Kidney (tissue), 14 donors: Measurements from ENCODE around the gene DNAJB1. TPM values are rescaled to one million over a fixed set of nuclear protein-coding genes. Genes with fewer than 3 reads are reported as not detected.

Experiments used
- DNase-seq, 5 donors: peaks; one replicate each; pipeline ENCODE4 v3.0.0-alpha.2; 2013 to 2020
- FAIRE-seq: peaks from 2 replicates; lab custom pipeline; 2012; peaks lifted over from hg19 to GRCh38; lab: Jason Lieb, UNC
- H3K27ac ChIP-seq, 2 donors: one replicate each; pipeline ENCODE4 v1.7.0; 2013; ENCODE audit warnings: low read depth in 2 of 2, low read length in 2 of 2, inconsistent platforms in 1 of 2
- H3K27me3 ChIP-seq: one replicate; pipeline ENCODE4 v1.7.1; 2013; ENCODE audit warnings: low read length, inconsistent platforms; ENCODE audit not compliant: control insufficient read depth, insufficient read depth
- H3K36me3 ChIP-seq, 3 donors: one replicate each; pipeline versions ENCODE4 v1.7.0 to v1.7.1; 2013; ENCODE audit warnings: low read length in 3 of 3, control low read depth in 1 of 3, inconsistent platforms in 1 of 3; ENCODE audit not compliant: insufficient read depth in 3 of 3, control insufficient read depth in 2 of 3
- H3K4me1 ChIP-seq, 3 donors: one replicate each; pipeline versions ENCODE4 v1.7.0 to v1.7.1; 2013; ENCODE audit warnings: low read length in 3 of 3, inconsistent platforms in 1 of 3, low read depth in 1 of 3; ENCODE audit not compliant: control insufficient read depth in 2 of 3, insufficient read depth in 2 of 3
- H3K4me3 ChIP-seq, 3 donors: one replicate each; pipeline versions ENCODE4 v1.7.0 to v1.8.1; 2013; ENCODE audit warnings: low read length in 3 of 3, control low read depth in 1 of 3, inconsistent platforms in 1 of 3
- H3K9ac ChIP-seq, 3 donors: one replicate each; pipeline versions ENCODE4 v1.7.0 to v1.7.1; 2013; ENCODE audit warnings: low read length in 3 of 3, control low read depth in 1 of 3, inconsistent platforms in 1 of 3
- H3K9me3 ChIP-seq, 3 donors: one replicate each; pipeline versions ENCODE4 v1.7.0 to v1.7.1; 2013; ENCODE audit warnings: low read length in 3 of 3, control low read depth in 1 of 3, inconsistent platforms in 1 of 3; ENCODE audit not compliant: control insufficient read depth in 2 of 3, insufficient read depth in 1 of 3
- CTCF ChIP-seq: IDR thresholded peaks from 3 replicates; pipeline ENCODE4 v1.5.1; 2012; ENCODE audit warnings: mild to moderate bottlenecking, moderate library complexity, borderline replicate concordance; ENCODE audit not compliant: insufficient read depth; ENCODE audit errors: extremely low read depth
- intact Hi-C: fragments of 100-400 bp; cut with DNase I; formaldehyde crosslinking; loops from one replicate; pipeline ENCODE4 v1.11.1; 2022
- polyA plus RNA-seq: library from polyadenylated mRNA; stranded (reverse); fragments of 350-450 nt; fragmentation: Illumina TruSeq; extraction: RNeasy Lipid Tissue Mini Kit (QIAGEN cat#74804); gene quantifications from one replicate; pipeline ENCODE4 v1.2.3, GENCODE V29; 2014; ENCODE audit warnings: low read depth, low replicate concordance; ENCODE audit not compliant: insufficient read depth
- total RNA-seq: library from RNA; stranded (reverse); fragmentation: NEBNext Ultra II Directional; extraction: Animal tissue kit (Norgen Biotek cat#: 25700); gene quantifications from one replicate; pipeline ENCODE4 v1.2.1, GENCODE V29; 2021
- donor health status: control.
- donor health status: control.
- donor health status: control.
- donor health status: control.
- donor health status: control.
- donor health status: DM: yes; HTN: yes; CAD: no.
- donor health status: Normal renal cell carcinoma (clear cell type).

DNAJB1 gene
- total and polyA plus RNA-seq, 2 donors from 2014 or later: 77.9 to 122 TPM

GRCh38 chr19:14555918-14556661 lies 37.9 kb upstream of the DNAJB1 start:
- Histone ChIP-seq H3K27me3 (no peaks in the 10 kb centered on the region), H3K4me1 (peaks cover 0 to 33% (median 24%) of the 10 kb centered on the region in 3 donors), H3K4me3 (peak overlapping the region in 1 of 3 donors; percentile 21), H3K9ac (peak overlapping the region in 1 of 3 donors; percentile 26), H3K9me3 (no peaks in the 10 kb centered on the region), H3K27ac (no peak overlapping the region), H3K36me3 (no peaks in the 10 kb centered on the region)
- DNase-seq (no peak), FAIRE-seq (no peak)
- TF ChIP-seq CTCF: no peak
- intact Hi-C loops: no loop called here

- Histone ChIP-seq H3K4me3 (no peak overlapping the region), H3K4me1 (peaks cover 0 to 32% (median 18%) of the 10 kb centered on the region in 3 donors), H3K9me3 (no peaks in the 10 kb centered on the region), H3K27ac (peak overlapping the region in 1 of 2 donors; percentile 2), H3K9ac (no peak overlapping the region), H3K36me3 (no peaks in the 10 kb centered on the region), H3K27me3 (no peaks in the 10 kb centered on the region)
- TF ChIP-seq CTCF: no peak
- FAIRE-seq (no peak), DNase-seq (no peak)
- intact Hi-C loops: no loop called here
Observed at GRCh38 chr19:14554382-14554812, 36.2 kb upstream of the DNAJB1 start.

GRCh38 chr19:14553939-14554243 lies 35.7 kb upstream of the DNAJB1 start:
- no peaks in the 10 kb centered on the region for H3K27me3 ChIP-seq
- H3K9ac ChIP-seq: no peak overlapping the region
- TF ChIP-seq CTCF: no peak
- H3K4me3 ChIP-seq: no peak overlapping the region
- H3K4me1 ChIP-seq: peaks cover 0 to 32% (median 18%) of the 10 kb centered on the region in 3 donors
- no peaks in the 10 kb centered on the region for H3K36me3 ChIP-seq
- peak overlapping the region; percentile 2 to 32 for H3K27ac ChIP-seq
- intact Hi-C loops: no loop called here
- DNase-seq (no peak), FAIRE-seq (no peak)
- no peaks in the 10 kb centered on the region for H3K9me3 ChIP-seq
